ENCODE data around the gene BPIFA1.

BPIFA1 gene

DNA sequence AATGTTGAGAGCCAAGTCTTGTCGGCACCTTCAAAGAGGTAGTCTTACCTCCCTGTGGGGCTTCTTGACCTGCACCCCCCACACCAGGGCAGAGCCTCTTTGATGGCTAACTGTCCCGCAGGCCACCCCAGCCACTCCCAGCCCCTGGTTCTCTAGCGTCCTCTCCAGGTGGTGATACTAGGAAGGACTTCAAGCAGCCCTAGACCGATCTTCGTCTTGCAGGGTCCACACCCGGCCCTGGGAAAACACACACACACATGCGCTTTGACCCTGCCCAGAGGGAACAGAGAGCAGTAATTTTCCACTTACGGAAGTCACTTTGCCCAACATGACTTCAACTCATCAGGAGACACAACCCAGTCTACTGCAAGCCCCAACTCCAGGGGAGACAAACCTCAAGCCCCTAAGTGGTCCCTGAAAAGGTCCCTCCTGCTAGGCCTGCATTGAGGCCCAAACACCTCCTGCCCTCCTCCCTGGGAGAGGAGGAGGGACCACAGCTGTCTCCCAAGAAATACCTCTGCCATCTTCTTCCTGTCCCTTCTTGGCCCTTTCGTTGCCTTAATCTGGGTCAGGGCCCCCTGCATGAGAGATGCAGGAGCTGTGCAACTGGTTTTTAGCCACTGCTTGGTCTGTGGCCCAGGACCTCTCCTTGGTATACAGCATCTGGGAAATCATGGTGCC, 44.3 kb downstream of the BPIFA1 start:
- no peak for DNase-seq

GRCh38 chr20:33280775-33281174, 45.0 kb downstream of the BPIFA1 start:
- no peak for DNase-seq

DNA sequence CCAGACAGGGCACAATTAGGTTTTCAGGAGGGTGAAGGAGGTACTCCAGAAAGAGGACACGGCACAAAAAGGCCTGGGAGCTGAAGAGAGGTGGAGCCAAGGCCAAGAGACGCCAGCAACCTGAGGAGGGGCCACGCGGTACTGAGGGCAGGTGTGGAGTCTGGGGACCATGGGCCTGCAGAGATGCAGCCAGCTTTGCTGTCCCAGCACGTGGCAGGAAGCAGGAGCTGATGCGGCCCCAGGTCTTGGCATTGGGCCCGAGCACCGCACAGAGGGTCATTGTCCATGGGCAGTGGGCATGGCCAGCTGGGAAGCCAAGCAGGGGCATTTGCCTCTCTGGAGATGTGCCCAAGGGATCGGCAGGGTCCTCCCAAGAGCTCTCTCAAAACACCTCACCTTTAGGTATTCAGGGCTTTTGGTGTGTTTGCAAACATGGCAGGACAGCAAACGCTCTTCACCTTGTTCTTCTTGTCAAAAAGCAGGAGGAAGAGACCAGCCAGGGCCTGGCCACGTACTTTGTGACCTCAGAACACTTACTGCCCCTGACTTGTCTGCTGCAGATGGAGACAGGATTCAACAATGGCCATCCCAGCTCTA, 45.9 kb downstream of the BPIFA1 start:
- DNase-seq = no peak

GRCh38 chr20:33282196-33282934, 46.6 kb downstream of the BPIFA1 start:
- no peak for DNase-seq

GRCh38 chr20:33282991-33283555, 47.3 kb downstream of the BPIFA1 start, which contains the start of gene BPIFB1:
TSS of gene BPIFB1 (plus strand) at chr20:33283214. CDS start at chr20:33286074, 2,860 bp downstream.
- no peak for DNase-seq

DNA sequence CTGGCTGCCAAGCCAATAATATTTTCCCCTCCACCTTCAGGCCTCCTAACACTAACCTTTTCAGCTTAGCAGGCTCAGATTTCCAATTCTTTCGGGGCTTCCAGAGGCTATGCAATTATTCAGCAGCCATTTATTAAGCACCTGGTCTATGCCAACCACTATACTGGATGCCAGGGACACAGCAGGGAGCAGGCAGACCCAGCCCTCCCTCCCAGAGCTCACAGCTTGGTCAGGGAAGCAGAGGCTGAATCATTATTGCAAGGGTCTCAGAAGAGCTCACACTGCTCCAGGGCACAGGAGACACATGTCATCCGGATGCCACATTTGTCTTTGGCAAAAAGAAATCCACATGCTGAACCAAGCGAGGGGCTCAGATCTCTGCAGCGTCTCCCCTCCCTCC, 48.5 kb downstream of the BPIFA1 start:
- DNase-seq = no peak

DNA sequence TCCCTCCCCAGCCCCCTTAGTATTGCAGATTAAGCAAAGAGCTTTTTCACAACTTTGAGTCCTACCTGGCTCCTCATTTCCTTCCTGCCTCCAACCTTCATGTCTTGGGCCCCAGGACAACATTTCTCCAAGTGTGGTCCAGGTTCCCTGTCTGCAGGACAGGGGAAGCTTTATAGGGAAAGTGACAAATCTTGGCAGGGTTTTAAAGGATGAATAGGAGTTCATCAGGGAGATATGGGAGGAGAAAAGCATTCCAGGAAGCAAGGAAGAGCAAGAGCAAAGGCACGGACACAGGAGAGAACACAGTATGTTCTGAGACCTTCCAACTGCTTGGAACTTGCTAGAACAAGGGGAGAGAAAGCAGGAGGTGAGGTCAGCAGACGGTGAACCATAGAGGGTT, 49.1 kb downstream of the BPIFA1 start:
- DNase-seq = no peak

GRCh38 chr20:33285861-33286495, 50.2 kb downstream of the BPIFA1 start:
- DNase-seq = no peak

DNA sequence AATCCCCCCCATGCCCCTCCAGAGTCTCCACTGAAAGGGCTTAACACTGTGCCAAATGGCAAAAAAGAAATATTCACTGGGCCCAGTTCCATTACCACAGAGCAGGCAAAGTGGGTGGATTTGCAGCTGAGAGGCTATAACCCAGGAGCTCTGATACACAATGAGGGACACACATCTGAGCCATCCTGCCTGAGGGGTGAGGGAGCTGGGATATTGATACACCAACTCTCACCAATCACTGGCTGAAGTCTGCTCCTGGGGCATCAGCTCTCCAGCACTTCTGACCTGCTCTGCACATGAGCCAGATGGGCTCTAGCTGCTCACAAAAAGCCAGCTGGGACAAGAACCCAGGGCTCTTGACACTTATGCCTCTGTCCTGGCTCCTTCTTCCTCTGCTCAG, 52.1 kb downstream of the BPIFA1 start:
- DNase-seq = no peak

DNA sequence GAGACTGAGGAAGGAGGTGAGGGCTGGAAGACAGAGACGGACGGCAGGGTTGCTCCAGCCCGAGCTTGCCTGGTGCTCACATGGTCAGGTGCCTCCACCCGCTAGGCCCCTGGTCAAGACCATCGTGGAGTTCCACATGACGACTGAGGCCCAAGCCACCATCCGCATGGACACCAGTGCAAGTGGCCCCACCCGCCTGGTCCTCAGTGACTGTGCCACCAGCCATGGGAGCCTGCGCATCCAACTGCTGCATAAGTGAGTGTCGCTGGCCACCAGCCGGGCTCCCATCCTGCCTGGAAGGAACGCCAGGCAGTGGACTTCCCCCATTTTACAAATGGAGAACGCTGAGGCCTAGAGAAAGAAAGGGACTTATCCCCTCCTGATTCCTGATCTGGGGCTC, 55.1 kb downstream of the BPIFA1 start:
- DNase-seq = no peak

- no peak for DNase-seq
Measured at GRCh38 chr20:33291416-33291815, 55.6 kb downstream of the BPIFA1 start.

GRCh38 chr20:33291830-33292355, 56.1 kb downstream of the BPIFA1 start:
- DNase-seq = peak; percentile 65

Measured in hematopoietic multipotent progenitor cell treated with erythropoietin and hydrocortisone succinate and interleukin-3 and kit ligand, for 4 days (in vitro differentiated cells).